Erythroblast (primary cell): Measurements from ENCODE around the gene THRA.
"Not testable (repeated sequence)": the region's sequence is repeated elsewhere in the genome, so short reads cannot be mapped to it uniquely, and the experiment has no call there.

Experiments
- DNase-seq, 2 experiments: peaks; one replicate each; lab custom pipeline; 2025; lab: John Stamatoyannopoulos, UW
- GATA1 ChIP-seq: IDR thresholded peaks from 2 replicates; pipeline ENCODE4 v1.6.1; 2011; ENCODE audit warnings: low read depth, mild to moderate bottlenecking, control low read depth, low read length, moderate library complexity
- POLR2A ChIP-seq: IDR thresholded peaks from 2 replicates; pipeline ENCODE4 v1.6.1; 2011; ENCODE audit warnings: mild to moderate bottlenecking, low read length

THRA gene

GRCh38 chr17:40124279-40125141 is 61.7 kb downstream of the THRA start:
- peak; percentile 25 to 44 for DNase-seq
- no peak for TF ChIP-seq GATA1
- TF ChIP-seq POLR2A: no peak

GRCh38 chr17:40129498-40129897 is 66.7 kb downstream of the THRA start:
- DNase-seq: peak in 1 of 2 experiments; percentile 6
- TF ChIP-seq GATA1 (no peak), POLR2A (no peak)

DNA sequence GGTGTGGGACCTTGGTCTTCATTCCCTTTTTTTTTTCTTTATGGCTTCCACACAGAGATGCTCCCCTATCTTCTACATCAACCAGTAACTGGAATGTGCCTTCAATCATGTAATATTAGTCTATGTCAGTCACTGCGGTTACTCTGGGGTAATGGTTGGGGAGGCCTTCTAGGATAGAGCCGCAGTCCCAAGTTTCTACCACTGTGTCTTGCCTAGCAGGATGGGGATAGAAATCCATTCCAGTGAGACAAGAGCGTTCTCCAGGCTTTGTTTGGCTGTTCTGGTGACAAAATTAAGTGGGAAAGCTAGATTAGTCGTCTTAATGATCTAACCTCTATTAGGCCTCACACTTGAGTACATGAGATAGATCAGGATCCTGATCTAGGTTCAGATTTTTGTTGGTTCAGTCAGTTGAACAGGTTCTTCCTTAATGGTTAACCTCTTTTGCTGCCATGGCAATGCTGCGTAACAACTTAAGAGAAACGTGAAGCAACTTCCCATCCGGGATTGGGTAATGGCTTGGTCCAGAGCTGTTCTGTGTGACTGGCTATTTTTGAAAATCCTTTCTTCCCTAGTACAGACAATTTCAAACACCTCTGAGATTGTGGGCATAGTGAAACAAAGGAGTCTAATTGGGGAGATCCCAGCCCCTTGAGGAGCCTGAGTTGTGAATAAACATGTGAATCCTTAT is 67.7 kb downstream of the THRA start:
- no peak for TF ChIP-seq POLR2A
- no peak for TF ChIP-seq GATA1
- no peak for DNase-seq

GRCh38 chr17:40134184-40134583 is 71.4 kb downstream of the THRA start:
- no peak for DNase-seq
- TF ChIP-seq POLR2A: no peak
- no peak for TF ChIP-seq GATA1

DNA sequence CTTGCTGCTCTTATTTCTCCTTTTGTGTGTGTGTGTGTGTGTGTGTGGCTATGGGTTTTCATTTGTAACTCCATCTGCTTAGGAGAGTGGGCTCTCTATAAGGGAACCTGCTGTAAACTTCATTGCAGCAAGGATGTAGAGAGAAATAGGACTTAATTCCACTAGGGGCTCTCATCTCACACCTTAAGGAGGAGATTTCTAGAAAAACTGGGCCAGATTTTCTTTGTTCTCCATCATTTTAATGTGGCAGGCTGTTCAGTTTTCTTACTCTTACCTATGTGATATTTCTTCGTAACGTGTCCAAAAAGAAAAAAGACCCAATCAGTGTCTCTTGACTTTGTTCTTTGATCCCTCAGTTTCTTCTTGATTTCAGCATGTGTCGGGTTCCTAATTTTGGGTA is 73.1 kb downstream of the THRA start:
- TF ChIP-seq GATA1 (no peak), POLR2A (no peak)
- DNase-seq: no peak

DNA sequence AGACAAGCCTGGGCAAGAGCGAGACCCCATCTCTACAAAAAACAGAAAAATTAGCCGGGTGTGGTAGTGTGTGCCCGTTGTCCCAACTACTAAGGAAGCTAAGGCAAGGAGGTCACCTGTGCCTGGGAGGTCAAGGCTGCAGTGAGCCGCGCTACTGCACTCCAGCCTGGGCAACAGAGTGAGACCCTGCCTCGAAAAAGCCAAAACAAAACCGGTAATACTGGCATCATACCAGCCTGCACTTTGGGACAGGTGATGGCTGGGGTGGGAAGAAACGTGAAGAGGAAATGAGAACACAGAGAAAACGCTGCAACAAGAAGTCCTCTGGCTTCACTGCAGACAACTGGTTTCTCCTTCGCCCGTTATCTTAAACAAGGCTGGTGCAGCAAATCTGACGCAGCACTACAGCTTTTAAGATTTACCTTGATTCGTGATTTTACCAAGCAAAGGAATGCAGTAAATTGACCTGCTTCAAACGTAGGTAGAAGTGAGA is 76.8 kb downstream of the THRA start:
- no peak for TF ChIP-seq POLR2A
- no peak for TF ChIP-seq GATA1
- peak in 1 of 2 experiments; percentile 88 for DNase-seq

DNA sequence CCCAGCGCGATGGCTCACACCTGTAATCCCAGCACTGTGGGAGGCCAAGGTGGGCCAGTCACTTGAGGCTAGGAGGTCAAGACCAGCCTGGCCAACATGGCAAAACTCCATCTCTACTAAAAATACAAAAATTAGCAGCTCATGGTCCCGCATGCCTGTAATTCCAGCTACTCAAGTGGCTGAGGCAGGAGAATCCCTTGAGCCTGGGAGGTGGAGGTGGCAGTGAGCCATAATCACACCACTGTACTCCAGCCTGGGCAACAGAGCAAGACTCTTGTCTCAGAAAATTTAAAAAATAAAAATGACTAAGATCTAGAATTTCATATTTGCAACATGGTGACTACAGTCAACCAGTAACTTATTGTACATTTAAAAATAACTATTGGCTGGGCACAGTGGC is 80.4 kb downstream of the THRA start:
- DNase-seq: not testable (repeated sequence)
